GM21825 (cell line): ENCODE data around the gene RGS16.
A peak's percentile ranks its signal among the peaks of the same experiment; 100 is the strongest.

Experiments
- ATAC-seq: cut with Tn5 transposase; IDR thresholded peaks from one replicate; pipeline ENCODE4 v1.9.1; 2021; ENCODE audit warnings: mild to moderate bottlenecking, moderate library complexity; ENCODE audit not compliant: unreplicated experiment

RGS16 gene

GRCh38 chr1:182630586-182630985 is 26.4 kb upstream of the RGS16 start:
- no peak for ATAC-seq

GRCh38 chr1:182629499-182630096 is 25.4 kb upstream of the RGS16 start:
- ATAC-seq = peak; percentile 55

GRCh38 chr1:182629080-182629479 is 24.9 kb upstream of the RGS16 start:
- no peak for ATAC-seq

- ATAC-seq = no peak
Observed at GRCh38 chr1:182628657-182629056, 24.5 kb upstream of the RGS16 start.

- no peak for ATAC-seq
Observed at GRCh38 chr1:182627622-182628021, 23.4 kb upstream of the RGS16 start.

- ATAC-seq = no peak
Observed at GRCh38 chr1:182626527-182626926, 22.3 kb upstream of the RGS16 start.

- no peak for ATAC-seq
Observed at GRCh38 chr1:182625719-182626504, 21.7 kb upstream of the RGS16 start.

- no peak for ATAC-seq
Observed at GRCh38 chr1:182625024-182625423, 20.8 kb upstream of the RGS16 start.

- ATAC-seq = no peak
Observed at GRCh38 chr1:182624577-182624976, 20.4 kb upstream of the RGS16 start.

GRCh38 chr1:182622901-182623528 is 18.8 kb upstream of the RGS16 start:
- peak; percentile 52 for ATAC-seq

- no peak for ATAC-seq
Observed at GRCh38 chr1:182621906-182622305, 17.7 kb upstream of the RGS16 start.

- ATAC-seq = no peak
Observed at GRCh38 chr1:182620924-182621585, 16.9 kb upstream of the RGS16 start.

- ATAC-seq = no peak
Observed at GRCh38 chr1:182617734-182618351, 13.7 kb upstream of the RGS16 start.

- no peak for ATAC-seq
Observed at GRCh38 chr1:182617014-182617429, 12.8 kb upstream of the RGS16 start.

- ATAC-seq = peak; percentile 77
Observed at GRCh38 chr1:182616130-182617013, 12.2 kb upstream of the RGS16 start.

- peak; percentile 10 for ATAC-seq
Observed at GRCh38 chr1:182615468-182616129, 11.4 kb upstream of the RGS16 start.

GRCh38 chr1:182614796-182615454 is 10.7 kb upstream of the RGS16 start:
- peak; percentile 35 for ATAC-seq

GRCh38 chr1:182611787-182612186 is 7.6 kb upstream of the RGS16 start:
- ATAC-seq = no peak

GRCh38 chr1:182611326-182611725 is 7.1 kb upstream of the RGS16 start:
- no peak for ATAC-seq
